ENCODE data around the gene PCDH7. TPM values are rescaled to one million over a fixed set of nuclear protein-coding genes. Genes with fewer than 3 reads are reported as not detected.

Gene PCDH7
- total and polyA plus RNA-seq, 2 experiments from 2014 or later, result 0.24 to 1.1 TPM

GRCh38 chr4:30753316-30753715, 33.1 kb downstream of the PCDH7 start:
- no peaks in the 10 kb centered on the region for H4K20me1 ChIP-seq (ENCODE audit: insufficient read depth)
- peak; percentile 5 for DNase-seq
- H3K4me3 ChIP-seq, result no peak overlapping the region
- no peaks in the 10 kb centered on the region for H3K9me3 ChIP-seq (ENCODE audit: low read depth)
- TF ChIP-seq EZH2 (IDR thresholded peaks at IDR 0.05; ENCODE audit: insufficient read depth, poor library complexity, severe bottlenecking) (no peak), EZH2phosphoT487 (IDR thresholded peaks at IDR 0.05; ENCODE audit: insufficient read depth, low read depth) (no peak)
- H3K79me2 ChIP-seq (ENCODE audit: insufficient read depth), result no peaks in the 10 kb centered on the region
- H3K36me3 ChIP-seq (ENCODE audit: low read depth), result no peaks in the 10 kb centered on the region
- H3K9ac ChIP-seq, result no peak overlapping the region
- in situ Hi-C loops (cut with MboI), result no loop called here
- no peaks in the 10 kb centered on the region for H3K9me2 ChIP-seq (ENCODE audit: insufficient read depth)
- H3K4me1 ChIP-seq (ENCODE audit: insufficient read depth), result peaks cover 15% of the 10 kb centered on the region
- H3F3A ChIP-seq (ENCODE audit: insufficient read depth), result 0 out of 2 replicates have a peak, but pooled peaks cover 6% of the 10 kb centered on the region
- H2AFZ ChIP-seq, result no peak overlapping the region
- H3K27me3 ChIP-seq (replicated peaks; ENCODE audit: insufficient read depth), result no peaks in the 10 kb centered on the region
- 49 to 53% methylated on average over 3 of the region's 3 CpGs for whole genome bisulfite sequencing, 2 experiments (ENCODE audit: low coverage in 1 of 2, low lambda C conversion rate in 2 of 2, missing lambda C conversion rate in 2 of 2)
- no peak overlapping the region for H3K27ac ChIP-seq
- no peak overlapping the region for H3K4me2 ChIP-seq (ENCODE audit: unreplicated experiment)

GRCh38 chr4:30754021-30754420, 33.9 kb downstream of the PCDH7 start:
- Histone ChIP-seq H3K9ac (no peak overlapping the region), H3K79me2 (ENCODE audit: insufficient read depth) (no peaks in the 10 kb centered on the region), H3K4me2 (ENCODE audit: unreplicated experiment) (no peak overlapping the region), H2AFZ (no peak overlapping the region), H3K9me3 (ENCODE audit: low read depth) (no peaks in the 10 kb centered on the region), H3K4me1 (ENCODE audit: insufficient read depth) (peaks cover 15% of the 10 kb centered on the region), H3K9me2 (ENCODE audit: insufficient read depth) (no peaks in the 10 kb centered on the region), H3F3A (ENCODE audit: insufficient read depth) (0 out of 2 replicates have a peak, but pooled peaks cover 6% of the 10 kb centered on the region), H3K27ac (no peak overlapping the region), H3K4me3 (no peak overlapping the region), H3K36me3 (ENCODE audit: low read depth) (no peaks in the 10 kb centered on the region), H4K20me1 (ENCODE audit: insufficient read depth) (no peaks in the 10 kb centered on the region), H3K27me3 (replicated peaks; ENCODE audit: insufficient read depth) (no peaks in the 10 kb centered on the region)
- in situ Hi-C loops (cut with MboI), result no loop called here
- WGBS, 2 experiments (ENCODE audit: low coverage in 1 of 2, low lambda C conversion rate in 2 of 2, missing lambda C conversion rate in 2 of 2), result 79 to 89% methylated on average over 3 of the region's 3 CpGs
- TF ChIP-seq EZH2phosphoT487 (IDR thresholded peaks at IDR 0.05; ENCODE audit: insufficient read depth, low read depth) (no peak), EZH2 (IDR thresholded peaks at IDR 0.05; ENCODE audit: insufficient read depth, poor library complexity, severe bottlenecking) (no peak)
- peak; percentile 15 for DNase-seq

GRCh38 chr4:30755346-30755745, 35.2 kb downstream of the PCDH7 start:
- Histone ChIP-seq H3K9ac (no peak overlapping the region), H2AFZ (no peak overlapping the region), H4K20me1 (ENCODE audit: insufficient read depth) (no peaks in the 10 kb centered on the region), H3K4me3 (no peak overlapping the region), H3F3A (ENCODE audit: insufficient read depth) (0 out of 2 replicates have a peak, but pooled peaks cover 6% of the 10 kb centered on the region), H3K36me3 (ENCODE audit: low read depth) (no peaks in the 10 kb centered on the region), H3K79me2 (ENCODE audit: insufficient read depth) (no peaks in the 10 kb centered on the region), H3K27ac (no peak overlapping the region), H3K4me1 (ENCODE audit: insufficient read depth) (peaks cover 15% of the 10 kb centered on the region), H3K9me3 (ENCODE audit: low read depth) (no peaks in the 10 kb centered on the region), H3K4me2 (ENCODE audit: unreplicated experiment) (no peak overlapping the region), H3K9me2 (ENCODE audit: insufficient read depth) (no peaks in the 10 kb centered on the region), H3K27me3 (replicated peaks; ENCODE audit: insufficient read depth) (no peaks in the 10 kb centered on the region)
- DNase-seq, result no peak
- TF ChIP-seq EZH2phosphoT487 (IDR thresholded peaks at IDR 0.05; ENCODE audit: insufficient read depth, low read depth), result no peak
- no peak for TF ChIP-seq EZH2 (IDR thresholded peaks at IDR 0.05; ENCODE audit: insufficient read depth, poor library complexity, severe bottlenecking)
- in situ Hi-C loops (cut with MboI), result no loop called here

- peaks cover 15% of the 10 kb centered on the region for H3K4me1 ChIP-seq (ENCODE audit: insufficient read depth)
- H3K4me2 ChIP-seq (ENCODE audit: unreplicated experiment), result no peak overlapping the region
- H3F3A ChIP-seq (ENCODE audit: insufficient read depth), result 0 out of 2 replicates have a peak, but pooled peaks cover 6% of the 10 kb centered on the region
- H3K9ac ChIP-seq, result no peak overlapping the region
- H4K20me1 ChIP-seq (ENCODE audit: insufficient read depth), result no peaks in the 10 kb centered on the region
- no peaks in the 10 kb centered on the region for H3K36me3 ChIP-seq (ENCODE audit: low read depth)
- no peaks in the 10 kb centered on the region for H3K9me3 ChIP-seq (ENCODE audit: low read depth)
- in situ Hi-C loops (cut with MboI), result no loop called here
- no peaks in the 10 kb centered on the region for H3K9me2 ChIP-seq (ENCODE audit: insufficient read depth)
- no peak overlapping the region for H3K4me3 ChIP-seq
- no peak overlapping the region for H3K27ac ChIP-seq
- TF ChIP-seq EZH2 (IDR thresholded peaks at IDR 0.05; ENCODE audit: insufficient read depth, poor library complexity, severe bottlenecking) (no peak), EZH2phosphoT487 (IDR thresholded peaks at IDR 0.05; ENCODE audit: insufficient read depth, low read depth) (no peak)
- no peak for DNase-seq
- H3K79me2 ChIP-seq (ENCODE audit: insufficient read depth), result no peaks in the 10 kb centered on the region
- H3K27me3 ChIP-seq (replicated peaks; ENCODE audit: insufficient read depth), result no peaks in the 10 kb centered on the region
- H2AFZ ChIP-seq, result peak overlapping the region; percentile 35; the same call in 1 of the 2 replicates
- WGBS, 2 experiments (ENCODE audit: low coverage in 1 of 2, low lambda C conversion rate in 2 of 2, missing lambda C conversion rate in 2 of 2), result 50 to 51% methylated on average over 3 of the region's 3 CpGs
These were observed 36.4 kb downstream of the PCDH7 start for GRCh38 chr4:30756553-30756952.

- Histone ChIP-seq H3K4me2 (ENCODE audit: unreplicated experiment) (peak overlapping the region; percentile 58), H3K27ac (peak overlapping the region; percentile 22; the same call in 1 of the 2 replicates), H3K4me1 (ENCODE audit: insufficient read depth) (peaks cover 15% of the 10 kb centered on the region), H3K4me3 (no peak overlapping the region), H3K9me3 (ENCODE audit: low read depth) (no peaks in the 10 kb centered on the region), H4K20me1 (ENCODE audit: insufficient read depth) (no peaks in the 10 kb centered on the region), H2AFZ (no peak overlapping the region), H3K9ac (no peak overlapping the region), H3K27me3 (replicated peaks; ENCODE audit: insufficient read depth) (no peaks in the 10 kb centered on the region), H3K79me2 (ENCODE audit: insufficient read depth) (no peaks in the 10 kb centered on the region), H3K9me2 (ENCODE audit: insufficient read depth) (no peaks in the 10 kb centered on the region), H3F3A (ENCODE audit: insufficient read depth) (0 out of 2 replicates have a peak, but pooled peaks cover 6% of the 10 kb centered on the region), H3K36me3 (ENCODE audit: low read depth) (no peaks in the 10 kb centered on the region)
- in situ Hi-C loops (cut with MboI), result no loop called here
- 30 to 37% methylated on average over 6 of the region's 6 CpGs for WGBS, 2 experiments (ENCODE audit: low coverage in 1 of 2, low lambda C conversion rate in 2 of 2, missing lambda C conversion rate in 2 of 2)
- TF ChIP-seq EZH2phosphoT487 (IDR thresholded peaks at IDR 0.05; ENCODE audit: insufficient read depth, low read depth), result no peak
- no peak for TF ChIP-seq EZH2 (IDR thresholded peaks at IDR 0.05; ENCODE audit: insufficient read depth, poor library complexity, severe bottlenecking)
- DNase-seq, result peak; percentile 85
These were observed 37.2 kb downstream of the PCDH7 start for GRCh38 chr4:30757357-30757756.
